Measurements from ENCODE around the gene MYO7A. TPM values are rescaled to one million over a fixed set of nuclear protein-coding genes. Genes with fewer than 3 reads are reported as not detected.

Gene MYO7A
- total and polyA plus RNA-seq, 2 experiments from 2014 or later, result 1.8 to 5.4 TPM

GRCh38 chr11:77187111-77187750 is 59.2 kb downstream of the MYO7A start (continued):
- TF ChIP-seq, protein P1, sequence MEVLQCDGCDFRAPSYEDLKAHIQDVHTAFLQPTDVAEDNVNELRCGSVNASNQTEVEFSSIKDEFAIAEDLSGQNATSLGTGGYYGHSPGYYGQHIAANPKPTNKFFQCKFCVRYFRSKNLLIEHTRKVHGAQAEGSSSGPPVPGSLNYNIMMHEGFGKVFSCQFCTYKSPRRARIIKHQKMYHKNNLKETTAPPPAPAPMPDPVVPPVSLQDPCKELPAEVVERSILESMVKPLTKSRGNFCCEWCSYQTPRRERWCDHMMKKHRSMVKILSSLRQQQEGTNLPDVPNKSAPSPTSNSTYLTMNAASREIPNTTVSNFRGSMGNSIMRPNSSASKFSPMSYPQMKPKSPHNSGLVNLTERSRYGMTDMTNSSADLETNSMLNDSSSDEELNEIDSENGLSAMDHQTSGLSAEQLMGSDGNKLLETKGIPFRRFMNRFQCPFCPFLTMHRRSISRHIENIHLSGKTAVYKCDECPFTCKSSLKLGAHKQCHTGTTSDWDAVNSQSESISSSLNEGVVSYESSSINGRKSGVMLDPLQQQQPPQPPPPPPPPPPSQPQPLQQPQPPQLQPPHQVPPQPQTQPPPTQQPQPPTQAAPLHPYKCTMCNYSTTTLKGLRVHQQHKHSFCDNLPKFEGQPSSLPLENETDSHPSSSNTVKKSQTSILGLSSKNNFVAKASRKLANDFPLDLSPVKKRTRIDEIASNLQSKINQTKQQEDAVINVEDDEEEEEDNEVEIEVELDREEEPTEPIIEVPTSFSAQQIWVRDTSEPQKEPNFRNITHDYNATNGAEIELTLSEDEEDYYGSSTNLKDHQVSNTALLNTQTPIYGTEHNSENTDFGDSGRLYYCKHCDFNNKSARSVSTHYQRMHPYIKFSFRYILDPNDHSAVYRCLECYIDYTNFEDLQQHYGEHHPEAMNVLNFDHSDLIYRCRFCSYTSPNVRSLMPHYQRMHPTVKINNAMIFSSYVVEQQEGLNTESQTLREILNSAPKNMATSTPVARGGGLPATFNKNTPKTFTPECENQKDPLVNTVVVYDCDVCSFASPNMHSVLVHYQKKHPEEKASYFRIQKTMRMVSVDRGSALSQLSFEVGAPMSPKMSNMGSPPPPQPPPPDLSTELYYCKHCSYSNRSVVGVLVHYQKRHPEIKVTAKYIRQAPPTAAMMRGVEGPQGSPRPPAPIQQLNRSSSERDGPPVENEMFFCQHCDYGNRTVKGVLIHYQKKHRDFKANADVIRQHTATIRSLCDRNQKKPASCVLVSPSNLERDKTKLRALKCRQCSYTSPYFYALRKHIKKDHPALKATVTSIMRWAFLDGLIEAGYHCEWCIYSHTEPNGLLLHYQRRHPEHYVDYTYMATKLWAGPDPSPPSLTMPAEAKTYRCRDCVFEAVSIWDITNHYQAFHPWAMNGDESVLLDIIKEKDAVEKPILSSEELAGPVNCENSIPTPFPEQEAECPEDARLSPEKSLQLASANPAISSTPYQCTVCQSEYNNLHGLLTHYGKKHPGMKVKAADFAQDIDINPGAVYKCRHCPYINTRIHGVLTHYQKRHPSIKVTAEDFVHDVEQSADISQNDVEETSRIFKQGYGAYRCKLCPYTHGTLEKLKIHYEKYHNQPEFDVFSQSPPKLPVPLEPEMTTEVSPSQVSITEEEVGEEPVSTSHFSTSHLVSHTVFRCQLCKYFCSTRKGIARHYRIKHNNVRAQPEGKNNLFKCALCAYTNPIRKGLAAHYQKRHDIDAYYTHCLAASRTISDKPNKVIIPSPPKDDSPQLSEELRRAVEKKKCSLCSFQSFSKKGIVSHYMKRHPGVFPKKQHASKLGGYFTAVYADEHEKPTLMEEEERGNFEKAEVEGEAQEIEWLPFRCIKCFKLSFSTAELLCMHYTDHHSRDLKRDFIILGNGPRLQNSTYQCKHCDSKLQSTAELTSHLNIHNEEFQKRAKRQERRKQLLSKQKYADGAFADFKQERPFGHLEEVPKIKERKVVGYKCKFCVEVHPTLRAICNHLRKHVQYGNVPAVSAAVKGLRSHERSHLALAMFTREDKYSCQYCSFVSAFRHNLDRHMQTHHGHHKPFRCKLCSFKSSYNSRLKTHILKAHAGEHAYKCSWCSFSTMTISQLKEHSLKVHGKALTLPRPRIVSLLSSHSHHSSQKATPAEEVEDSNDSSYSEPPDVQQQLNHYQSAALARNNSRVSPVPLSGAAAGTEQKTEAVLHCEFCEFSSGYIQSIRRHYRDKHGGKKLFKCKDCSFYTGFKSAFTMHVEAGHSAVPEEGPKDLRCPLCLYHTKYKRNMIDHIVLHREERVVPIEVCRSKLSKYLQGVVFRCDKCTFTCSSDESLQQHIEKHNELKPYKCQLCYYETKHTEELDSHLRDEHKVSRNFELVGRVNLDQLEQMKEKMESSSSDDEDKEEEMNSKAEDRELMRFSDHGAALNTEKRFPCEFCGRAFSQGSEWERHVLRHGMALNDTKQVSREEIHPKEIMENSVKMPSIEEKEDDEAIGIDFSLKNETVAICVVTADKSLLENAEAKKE (CRISPR knock-in tag; IDR thresholded peaks at IDR 0.05), result no peak
- TF ChIP-seq EZH2 (IDR thresholded peaks at IDR 0.05; ENCODE audit: low read depth, unreplicated experiment), result no peak
- TF ChIP-seq EZH2phosphoT487 (IDR thresholded peaks at IDR 0.05; ENCODE audit: unreplicated experiment), result no peak
- TF ChIP-seq ZNF114 (CRISPR knock-in tag; IDR thresholded peaks at IDR 0.05), result no peak
- no peak for TF ChIP-seq POLR2AphosphoS5 (IDR thresholded peaks at IDR 0.05; ENCODE audit: low read depth)

DNA sequence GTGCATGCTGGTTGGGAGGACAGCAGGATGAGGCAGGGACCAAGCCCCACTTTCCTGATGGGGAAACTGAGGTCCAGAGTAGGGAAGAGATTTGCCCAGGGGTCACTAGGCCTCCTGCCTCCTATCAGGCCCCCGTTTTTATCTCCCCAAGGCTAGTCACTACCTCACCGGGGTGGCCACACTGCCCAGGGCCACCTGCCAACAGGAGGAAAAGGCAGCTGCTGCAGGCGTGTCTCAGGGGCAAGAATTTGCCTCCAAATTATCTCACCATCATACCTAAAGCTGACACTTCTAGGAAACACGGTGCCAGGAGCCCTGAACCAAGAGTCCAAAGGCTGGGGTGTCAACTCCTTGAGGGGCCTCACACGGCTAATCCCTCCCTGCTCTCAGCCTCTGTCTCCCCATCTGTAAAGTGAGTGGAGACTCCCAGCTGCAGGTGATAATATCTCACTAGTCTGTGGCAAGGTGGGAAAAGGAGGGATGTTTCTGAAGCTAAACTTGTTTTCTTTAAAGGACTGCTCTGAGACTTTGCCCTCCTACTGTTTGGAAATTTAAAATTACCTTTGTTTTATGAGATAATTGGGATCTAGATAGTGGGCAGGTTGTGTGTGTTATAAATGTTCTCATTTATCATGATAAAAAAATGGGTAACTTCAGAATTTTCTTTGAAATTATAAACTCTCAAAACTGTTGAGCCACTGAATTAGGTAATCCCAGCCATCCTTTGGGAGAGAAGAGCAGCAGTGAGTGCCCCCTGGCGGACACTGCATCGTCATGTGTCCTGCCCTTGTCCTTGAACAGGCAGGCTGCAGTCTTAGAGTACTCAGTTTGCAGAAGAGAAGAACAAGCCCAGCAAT is 60.0 kb downstream of the MYO7A start:
- Histone ChIP-seq H2AFZ (no peak overlapping the region), H3K36me3 (ENCODE audit: insufficient read depth) (no peaks in the 10 kb centered on the region), H3K4me2 (no peak overlapping the region), H4K20me1 (replicated peaks; ENCODE audit: insufficient read depth) (no peaks in the 10 kb centered on the region), H3K79me2 (replicated peaks; ENCODE audit: insufficient read depth) (no peaks in the 10 kb centered on the region), H3K27ac (ENCODE audit: low read depth) (no peak overlapping the region), H3K9me2 (ENCODE audit: insufficient read depth) (0 out of 2 replicates have a peak, but pooled peaks cover 3% of the 10 kb centered on the region), H3K4me1 (ENCODE audit: insufficient read depth) (peaks cover 4% of the 10 kb centered on the region; the same call in 1 of the 2 replicates), H3K27me3 (ENCODE audit: insufficient read depth) (no peaks in the 10 kb centered on the region), H3F3A (replicated peaks; ENCODE audit: low read depth) (no peaks in the 10 kb centered on the region; the same call in 1 of the 2 replicates), H3K4me3 (no peak overlapping the region)
- Mint-ChIP-seq H3K36me3 (ENCODE audit: low read depth) (no peaks in the 10 kb centered on the region), H3K4me3 (no peak overlapping the region), H3K4me1 (peaks cover 16% of the 10 kb centered on the region), H3K27me3 (ENCODE audit: insufficient read depth, low read depth, poor library complexity) (peaks cover 13% of the 10 kb centered on the region), H3K9me3 (no peaks in the 10 kb centered on the region), H3K27ac (peak overlapping the region; percentile 47; the same call in 1 of the 2 replicates)
- DNase-seq (ENCODE audit: low spot score), result peak; percentile 88
- peak; percentile 77 for ATAC-seq
- no peak for TF ChIP-seq EZH2phosphoT487 (IDR thresholded peaks at IDR 0.05; ENCODE audit: unreplicated experiment)
- no peak for TF ChIP-seq POLR2AphosphoS5 (IDR thresholded peaks at IDR 0.05; ENCODE audit: low read depth)
- TF ChIP-seq, protein P2, sequence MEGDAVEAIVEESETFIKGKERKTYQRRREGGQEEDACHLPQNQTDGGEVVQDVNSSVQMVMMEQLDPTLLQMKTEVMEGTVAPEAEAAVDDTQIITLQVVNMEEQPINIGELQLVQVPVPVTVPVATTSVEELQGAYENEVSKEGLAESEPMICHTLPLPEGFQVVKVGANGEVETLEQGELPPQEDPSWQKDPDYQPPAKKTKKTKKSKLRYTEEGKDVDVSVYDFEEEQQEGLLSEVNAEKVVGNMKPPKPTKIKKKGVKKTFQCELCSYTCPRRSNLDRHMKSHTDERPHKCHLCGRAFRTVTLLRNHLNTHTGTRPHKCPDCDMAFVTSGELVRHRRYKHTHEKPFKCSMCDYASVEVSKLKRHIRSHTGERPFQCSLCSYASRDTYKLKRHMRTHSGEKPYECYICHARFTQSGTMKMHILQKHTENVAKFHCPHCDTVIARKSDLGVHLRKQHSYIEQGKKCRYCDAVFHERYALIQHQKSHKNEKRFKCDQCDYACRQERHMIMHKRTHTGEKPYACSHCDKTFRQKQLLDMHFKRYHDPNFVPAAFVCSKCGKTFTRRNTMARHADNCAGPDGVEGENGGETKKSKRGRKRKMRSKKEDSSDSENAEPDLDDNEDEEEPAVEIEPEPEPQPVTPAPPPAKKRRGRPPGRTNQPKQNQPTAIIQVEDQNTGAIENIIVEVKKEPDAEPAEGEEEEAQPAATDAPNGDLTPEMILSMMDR (conservative IDR thresholded peaks at IDR 0.05; ENCODE audit: low read depth in 2 of 2), result peak; percentile 93 to 98
- TF ChIP-seq, protein P3, sequence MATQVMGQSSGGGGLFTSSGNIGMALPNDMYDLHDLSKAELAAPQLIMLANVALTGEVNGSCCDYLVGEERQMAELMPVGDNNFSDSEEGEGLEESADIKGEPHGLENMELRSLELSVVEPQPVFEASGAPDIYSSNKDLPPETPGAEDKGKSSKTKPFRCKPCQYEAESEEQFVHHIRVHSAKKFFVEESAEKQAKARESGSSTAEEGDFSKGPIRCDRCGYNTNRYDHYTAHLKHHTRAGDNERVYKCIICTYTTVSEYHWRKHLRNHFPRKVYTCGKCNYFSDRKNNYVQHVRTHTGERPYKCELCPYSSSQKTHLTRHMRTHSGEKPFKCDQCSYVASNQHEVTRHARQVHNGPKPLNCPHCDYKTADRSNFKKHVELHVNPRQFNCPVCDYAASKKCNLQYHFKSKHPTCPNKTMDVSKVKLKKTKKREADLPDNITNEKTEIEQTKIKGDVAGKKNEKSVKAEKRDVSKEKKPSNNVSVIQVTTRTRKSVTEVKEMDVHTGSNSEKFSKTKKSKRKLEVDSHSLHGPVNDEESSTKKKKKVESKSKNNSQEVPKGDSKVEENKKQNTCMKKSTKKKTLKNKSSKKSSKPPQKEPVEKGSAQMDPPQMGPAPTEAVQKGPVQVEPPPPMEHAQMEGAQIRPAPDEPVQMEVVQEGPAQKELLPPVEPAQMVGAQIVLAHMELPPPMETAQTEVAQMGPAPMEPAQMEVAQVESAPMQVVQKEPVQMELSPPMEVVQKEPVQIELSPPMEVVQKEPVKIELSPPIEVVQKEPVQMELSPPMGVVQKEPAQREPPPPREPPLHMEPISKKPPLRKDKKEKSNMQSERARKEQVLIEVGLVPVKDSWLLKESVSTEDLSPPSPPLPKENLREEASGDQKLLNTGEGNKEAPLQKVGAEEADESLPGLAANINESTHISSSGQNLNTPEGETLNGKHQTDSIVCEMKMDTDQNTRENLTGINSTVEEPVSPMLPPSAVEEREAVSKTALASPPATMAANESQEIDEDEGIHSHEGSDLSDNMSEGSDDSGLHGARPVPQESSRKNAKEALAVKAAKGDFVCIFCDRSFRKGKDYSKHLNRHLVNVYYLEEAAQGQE (IDR thresholded peaks at IDR 0.05; ENCODE audit: unreplicated experiment), result no peak
- no peak for TF ChIP-seq STAT1 (IDR thresholded peaks at IDR 0.05; ENCODE audit: unreplicated experiment)
- TF ChIP-seq ZNF331 (CRISPR knock-in tag; IDR thresholded peaks at IDR 0.05; ENCODE audit: low read depth), result no peak
- TF ChIP-seq EZH2 (IDR thresholded peaks at IDR 0.05; ENCODE audit: low read depth, unreplicated experiment), result no peak
- TF ChIP-seq CREB1 (CRISPR knock-in tag; IDR thresholded peaks at IDR 0.05; ENCODE audit: low read depth), result peak; percentile 59; the same call in 1 of the 2 replicates
- no peak for TF ChIP-seq JUNB (IDR thresholded peaks at IDR 0.05; ENCODE audit: unreplicated experiment)
